ENCODE results near the gene CRB3. TPM values are rescaled to one million over a fixed set of nuclear protein-coding genes. Genes with fewer than 3 reads are reported as not detected.

The CRB3 gene
- total and polyA plus RNA-seq, 2 of the 13 experiments (the other 11 are each of a cell fraction or from before 2014, with no cell fraction given): 10.6 to 25.6 TPM

DNA sequence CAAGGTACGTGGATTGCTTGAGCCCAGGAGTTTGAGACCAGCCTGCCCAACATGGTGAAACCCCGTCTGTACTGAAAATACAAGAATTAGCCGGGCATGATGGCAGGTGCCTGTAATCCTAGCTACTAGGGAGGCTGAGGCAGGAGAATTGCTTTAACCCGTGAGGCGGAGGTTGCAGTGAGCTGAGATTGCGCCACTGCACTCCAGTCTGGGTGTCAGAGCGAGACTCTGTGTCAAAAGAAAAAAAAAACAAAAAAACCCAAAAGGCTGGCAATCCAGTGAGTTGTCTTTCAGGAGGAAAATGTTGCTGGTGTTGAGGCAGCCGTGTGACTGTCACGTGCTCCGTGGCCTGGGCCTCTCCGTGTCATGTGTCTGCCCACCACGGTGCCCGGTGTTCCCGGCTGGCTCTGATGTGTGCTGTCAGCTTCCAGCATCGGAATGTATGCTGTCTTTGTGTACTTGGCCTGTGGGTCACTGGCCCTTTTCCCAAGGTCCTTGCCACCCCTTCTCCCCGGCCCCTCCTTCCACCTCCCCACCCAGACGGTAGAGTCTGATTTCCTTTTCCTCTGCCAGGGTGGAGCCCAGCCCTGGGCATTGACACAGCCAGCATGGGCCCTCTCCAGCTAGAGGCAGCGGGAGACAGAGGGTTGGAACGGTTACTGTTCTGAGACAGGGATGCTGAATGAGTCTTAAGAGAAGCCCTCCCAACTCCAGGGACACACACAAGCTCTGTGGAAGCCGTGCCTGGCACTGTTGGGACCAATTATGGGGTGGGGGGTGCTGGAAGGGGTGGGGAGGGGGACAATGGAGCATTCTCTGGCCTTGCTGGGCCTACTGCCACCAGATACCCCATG is 45.3 kb downstream of the CRB3 start (continued):
- TF ChIP-seq, protein P1, sequence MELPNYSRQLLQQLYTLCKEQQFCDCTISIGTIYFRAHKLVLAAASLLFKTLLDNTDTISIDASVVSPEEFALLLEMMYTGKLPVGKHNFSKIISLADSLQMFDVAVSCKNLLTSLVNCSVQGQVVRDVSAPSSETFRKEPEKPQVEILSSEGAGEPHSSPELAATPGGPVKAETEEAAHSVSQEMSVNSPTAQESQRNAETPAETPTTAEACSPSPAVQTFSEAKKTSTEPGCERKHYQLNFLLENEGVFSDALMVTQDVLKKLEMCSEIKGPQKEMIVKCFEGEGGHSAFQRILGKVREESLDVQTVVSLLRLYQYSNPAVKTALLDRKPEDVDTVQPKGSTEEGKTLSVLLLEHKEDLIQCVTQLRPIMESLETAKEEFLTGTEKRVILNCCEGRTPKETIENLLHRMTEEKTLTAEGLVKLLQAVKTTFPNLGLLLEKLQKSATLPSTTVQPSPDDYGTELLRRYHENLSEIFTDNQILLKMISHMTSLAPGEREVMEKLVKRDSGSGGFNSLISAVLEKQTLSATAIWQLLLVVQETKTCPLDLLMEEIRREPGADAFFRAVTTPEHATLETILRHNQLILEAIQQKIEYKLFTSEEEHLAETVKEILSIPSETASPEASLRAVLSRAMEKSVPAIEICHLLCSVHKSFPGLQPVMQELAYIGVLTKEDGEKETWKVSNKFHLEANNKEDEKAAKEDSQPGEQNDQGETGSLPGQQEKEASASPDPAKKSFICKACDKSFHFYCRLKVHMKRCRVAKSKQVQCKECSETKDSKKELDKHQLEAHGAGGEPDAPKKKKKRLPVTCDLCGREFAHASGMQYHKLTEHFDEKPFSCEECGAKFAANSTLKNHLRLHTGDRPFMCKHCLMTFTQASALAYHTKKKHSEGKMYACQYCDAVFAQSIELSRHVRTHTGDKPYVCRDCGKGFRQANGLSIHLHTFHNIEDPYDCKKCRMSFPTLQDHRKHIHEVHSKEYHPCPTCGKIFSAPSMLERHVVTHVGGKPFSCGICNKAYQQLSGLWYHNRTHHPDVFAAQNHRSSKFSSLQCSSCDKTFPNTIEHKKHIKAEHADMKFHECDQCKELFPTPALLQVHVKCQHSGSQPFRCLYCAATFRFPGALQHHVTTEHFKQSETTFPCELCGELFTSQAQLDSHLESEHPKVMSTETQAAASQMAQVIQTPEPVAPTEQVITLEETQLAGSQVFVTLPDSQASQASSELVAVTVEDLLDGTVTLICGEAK (IDR thresholded peaks at IDR 0.05): no peak
- TF ChIP-seq, protein P1 (CRISPR knock-in tag; IDR thresholded peaks at IDR 0.05): no peak
- TF ChIP-seq NFKB2 (CRISPR knock-in tag; IDR thresholded peaks at IDR 0.05; ENCODE audit: borderline replicate concordance) (0 out of 2 replicates have a peak, but pooled peaks have one; percentile 60), ZNF670 (CRISPR knock-in tag; IDR thresholded peaks at IDR 0.05; ENCODE audit: borderline replicate concordance) (no peak), ZNF644 (CRISPR knock-in tag; IDR thresholded peaks at IDR 0.05; ENCODE audit: low read depth) (peak; percentile 9; the same call in 1 of the 2 replicates), PRDM10 (CRISPR knock-in tag; IDR thresholded peaks at IDR 0.05; ENCODE audit: low read depth) (peak; percentile 33; the same call in 1 of the 2 replicates)
- TF ChIP-seq, protein P2, sequence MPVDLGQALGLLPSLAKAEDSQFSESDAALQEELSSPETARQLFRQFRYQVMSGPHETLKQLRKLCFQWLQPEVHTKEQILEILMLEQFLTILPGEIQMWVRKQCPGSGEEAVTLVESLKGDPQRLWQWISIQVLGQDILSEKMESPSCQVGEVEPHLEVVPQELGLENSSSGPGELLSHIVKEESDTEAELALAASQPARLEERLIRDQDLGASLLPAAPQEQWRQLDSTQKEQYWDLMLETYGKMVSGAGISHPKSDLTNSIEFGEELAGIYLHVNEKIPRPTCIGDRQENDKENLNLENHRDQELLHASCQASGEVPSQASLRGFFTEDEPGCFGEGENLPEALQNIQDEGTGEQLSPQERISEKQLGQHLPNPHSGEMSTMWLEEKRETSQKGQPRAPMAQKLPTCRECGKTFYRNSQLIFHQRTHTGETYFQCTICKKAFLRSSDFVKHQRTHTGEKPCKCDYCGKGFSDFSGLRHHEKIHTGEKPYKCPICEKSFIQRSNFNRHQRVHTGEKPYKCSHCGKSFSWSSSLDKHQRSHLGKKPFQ (CRISPR knock-in tag; IDR thresholded peaks at IDR 0.05; ENCODE audit: insufficient replicate concordance): no peak
- TF ChIP-seq, protein P3, sequence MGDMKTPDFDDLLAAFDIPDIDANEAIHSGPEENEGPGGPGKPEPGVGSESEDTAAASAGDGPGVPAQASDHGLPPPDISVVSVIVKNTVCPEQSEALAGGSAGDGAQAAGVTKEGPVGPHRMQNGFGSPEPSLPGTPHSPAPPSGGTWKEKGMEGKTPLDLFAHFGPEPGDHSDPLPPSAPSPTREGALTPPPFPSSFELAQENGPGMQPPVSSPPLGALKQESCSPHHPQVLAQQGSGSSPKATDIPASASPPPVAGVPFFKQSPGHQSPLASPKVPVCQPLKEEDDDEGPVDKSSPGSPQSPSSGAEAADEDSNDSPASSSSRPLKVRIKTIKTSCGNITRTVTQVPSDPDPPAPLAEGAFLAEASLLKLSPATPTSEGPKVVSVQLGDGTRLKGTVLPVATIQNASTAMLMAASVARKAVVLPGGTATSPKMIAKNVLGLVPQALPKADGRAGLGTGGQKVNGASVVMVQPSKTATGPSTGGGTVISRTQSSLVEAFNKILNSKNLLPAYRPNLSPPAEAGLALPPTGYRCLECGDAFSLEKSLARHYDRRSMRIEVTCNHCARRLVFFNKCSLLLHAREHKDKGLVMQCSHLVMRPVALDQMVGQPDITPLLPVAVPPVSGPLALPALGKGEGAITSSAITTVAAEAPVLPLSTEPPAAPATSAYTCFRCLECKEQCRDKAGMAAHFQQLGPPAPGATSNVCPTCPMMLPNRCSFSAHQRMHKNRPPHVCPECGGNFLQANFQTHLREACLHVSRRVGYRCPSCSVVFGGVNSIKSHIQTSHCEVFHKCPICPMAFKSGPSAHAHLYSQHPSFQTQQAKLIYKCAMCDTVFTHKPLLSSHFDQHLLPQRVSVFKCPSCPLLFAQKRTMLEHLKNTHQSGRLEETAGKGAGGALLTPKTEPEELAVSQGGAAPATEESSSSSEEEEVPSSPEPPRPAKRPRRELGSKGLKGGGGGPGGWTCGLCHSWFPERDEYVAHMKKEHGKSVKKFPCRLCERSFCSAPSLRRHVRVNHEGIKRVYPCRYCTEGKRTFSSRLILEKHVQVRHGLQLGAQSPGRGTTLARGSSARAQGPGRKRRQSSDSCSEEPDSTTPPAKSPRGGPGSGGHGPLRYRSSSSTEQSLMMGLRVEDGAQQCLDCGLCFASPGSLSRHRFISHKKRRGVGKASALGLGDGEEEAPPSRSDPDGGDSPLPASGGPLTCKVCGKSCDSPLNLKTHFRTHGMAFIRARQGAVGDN (CRISPR knock-in tag; IDR thresholded peaks at IDR 0.05): peak; percentile 83

Data from HepG2 (cell line).